ENCODE measurements around the gene CLRN1. TPM values are rescaled to one million over a fixed set of nuclear protein-coding genes. Genes with fewer than 3 reads are reported as not detected.

The CLRN1 gene
- total RNA-seq, 4 donors from 2014 or later, result not detected

- no peak for TF ChIP-seq CTCF (IDR thresholded peaks at IDR 0.05)
- TF ChIP-seq POLR2AphosphoS5 (IDR thresholded peaks at IDR 0.05), result no peak
- Histone ChIP-seq H3K4me3 (no peak overlapping the region), H3K36me3 (no peaks in the 10 kb centered on the region), H3K4me1 (no peaks in the 10 kb centered on the region), H3K9me3 (no peaks in the 10 kb centered on the region), H3K27me3 (no peaks in the 10 kb centered on the region), H3K27ac (no peak overlapping the region)
- WGBS, 2 donors (ENCODE audit: low coverage in 1 of 2), result 55 to 71% methylated on average over 1 to 2 of the region's 3 CpGs
- no peak for ATAC-seq
Measured at GRCh38 chr3:151012753-151013152, 40.2 kb upstream of the CLRN1 start.

- Histone ChIP-seq H3K27me3 (no peaks in the 10 kb centered on the region), H3K36me3 (no peaks in the 10 kb centered on the region), H3K9me3 (no peaks in the 10 kb centered on the region), H3K27ac (no peak overlapping the region), H3K4me1 (no peaks in the 10 kb centered on the region), H3K4me3 (no peak overlapping the region)
- 0 to 13% methylated on average over 1 to 4 of the region's 4 CpGs for WGBS, 2 donors (ENCODE audit: low coverage in 1 of 2)
- ATAC-seq, result no peak
- TF ChIP-seq POLR2AphosphoS5 (IDR thresholded peaks at IDR 0.05), result no peak
- TF ChIP-seq EP300 (IDR thresholded peaks at IDR 0.05), result no peak
- no peak for TF ChIP-seq POLR2A (IDR thresholded peaks at IDR 0.05)
- TF ChIP-seq CTCF (IDR thresholded peaks at IDR 0.05), result no peak
Measured at GRCh38 chr3:151011427-151011826, 38.9 kb upstream of the CLRN1 start.

- no peak overlapping the region for H3K4me3 ChIP-seq
- WGBS, 2 donors (ENCODE audit: low coverage in 1 of 2), result 83 to 93% methylated on average over 2 to 4 of the region's 4 CpGs
- H3K36me3 ChIP-seq, result no peaks in the 10 kb centered on the region
- H3K27me3 ChIP-seq, result peaks cover 4% of the 10 kb centered on the region
- ATAC-seq, result no peak
- H3K9me3 ChIP-seq, result no peaks in the 10 kb centered on the region
- TF ChIP-seq EP300 (IDR thresholded peaks at IDR 0.05) (no peak), CTCF (IDR thresholded peaks at IDR 0.05) (no peak), POLR2A (IDR thresholded peaks at IDR 0.05) (no peak), POLR2AphosphoS5 (IDR thresholded peaks at IDR 0.05) (no peak)
- no peak overlapping the region for H3K27ac ChIP-seq
- no peaks in the 10 kb centered on the region for H3K4me1 ChIP-seq
Measured at GRCh38 chr3:151009981-151010380, 37.5 kb upstream of the CLRN1 start.

- no peak overlapping the region for H3K4me3 ChIP-seq
- no peaks in the 10 kb centered on the region for H3K36me3 ChIP-seq
- H3K27ac ChIP-seq, result no peak overlapping the region
- H3K4me1 ChIP-seq, result no peaks in the 10 kb centered on the region
- H3K27me3 ChIP-seq, result peaks cover 4% of the 10 kb centered on the region
- no peak for ATAC-seq
- H3K9me3 ChIP-seq, result no peaks in the 10 kb centered on the region
- TF ChIP-seq POLR2AphosphoS5 (IDR thresholded peaks at IDR 0.05) (no peak), POLR2A (IDR thresholded peaks at IDR 0.05) (no peak), CTCF (IDR thresholded peaks at IDR 0.05) (no peak), EP300 (IDR thresholded peaks at IDR 0.05) (no peak)
- WGBS, 2 donors (ENCODE audit: low coverage in 1 of 2), result 87 to 100% methylated on average over 2 to 5 of the region's 5 CpGs
Measured at GRCh38 chr3:151009430-151009829, 36.9 kb upstream of the CLRN1 start.

- TF ChIP-seq CTCF (IDR thresholded peaks at IDR 0.05), result peak in 1 of 4 experiments; percentile 13
- TF ChIP-seq POLR2A (IDR thresholded peaks at IDR 0.05), result no peak
- no peak for TF ChIP-seq POLR2AphosphoS5 (IDR thresholded peaks at IDR 0.05)
- WGBS, 2 donors (ENCODE audit: low coverage in 1 of 2), result 15 to 72% methylated on average over 2 of the region's 2 CpGs
Measured at GRCh38 chr3:151008699-151009098, 36.2 kb upstream of the CLRN1 start.

More at GRCh38 chr3:151008699-151009098, 36.2 kb upstream of the CLRN1 start:
- Histone ChIP-seq H3K36me3 (no peaks in the 10 kb centered on the region), H3K27ac (no peak overlapping the region), H3K4me1 (no peaks in the 10 kb centered on the region), H3K9me3 (no peaks in the 10 kb centered on the region), H3K4me3 (no peak overlapping the region), H3K27me3 (peaks cover 4% of the 10 kb centered on the region)
- ATAC-seq, result no peak
